Mammary epithelial cell (primary cell): ENCODE data around the gene RNF4.
"Not testable (repeated sequence)": the region's sequence is repeated elsewhere in the genome, so short reads cannot be mapped to it uniquely, and the experiment has no call there.

Experiments used
- CTCF ChIP-seq, 2 donors: IDR thresholded peaks in 1 of 2; conservative IDR thresholded peaks in 1 of 2; 2 replicates each; pipeline ENCODE4 v1.5.1; 2011 to 2012; ENCODE audit warnings: inconsistent platforms in 2 of 2, low read length in 2 of 2, mild to moderate bottlenecking in 2 of 2, control low read depth in 1 of 2, low read depth in 1 of 2; ENCODE audit not compliant: insufficient read depth in 1 of 2; ENCODE audit errors: extremely low read depth in 1 of 2
- EZH2 ChIP-seq: IDR thresholded peaks from 2 replicates; pipeline ENCODE4 v1.6.1; 2012; ENCODE audit warnings: low read length, inconsistent platforms, borderline replicate concordance

GRCh38 chr4:2514193-2514592 lies 45.3 kb downstream of the RNF4 start:
- TF ChIP-seq CTCF (conservative IDR thresholded peaks at IDR 0.05 in 1 of 2, IDR thresholded peaks at IDR 0.05 in 1 of 2; ENCODE audit: extremely low read depth in 1 of 2, insufficient read depth in 1 of 2, low read depth in 1 of 2, low read length in 2 of 2); EZH2: not testable (repeated sequence)
